IPS DF 19.7 (cell line): ENCODE measurements around the gene TMEM175.
"Not testable (repeated sequence)": the region's sequence is repeated elsewhere in the genome, so short reads cannot be mapped to it uniquely, and the experiment has no call there.

Experiments
- DNase-seq: peaks from one replicate; pipeline ENCODE4 v3.0.0-alpha.2; 2013; ENCODE audit warnings: low read depth, low spot score

Gene TMEM175

GRCh38 chr4:988726-989721 is 56.8 kb downstream of the TMEM175 start:
- no peak for DNase-seq

GRCh38 chr4:989722-990471 is 57.6 kb downstream of the TMEM175 start:
- no peak for DNase-seq

GRCh38 chr4:990746-991367 is 58.6 kb downstream of the TMEM175 start:
- DNase-seq: no peak

GRCh38 chr4:991451-992296 is 59.4 kb downstream of the TMEM175 start:
- no peak for DNase-seq

GRCh38 chr4:992297-993110 is 60.2 kb downstream of the TMEM175 start:
- no peak for DNase-seq

GRCh38 chr4:993111-994029 is 61.1 kb downstream of the TMEM175 start, which contains the start of gene SLC26A1:
Gene SLC26A1 (minus strand): TSS chr4:993404. CDS start chr4:991703, 1,701 bp downstream.
- no peak for DNase-seq

GRCh38 chr4:995311-996026 is 63.2 kb downstream of the TMEM175 start:
- no peak for DNase-seq

GRCh38 chr4:996030-996996 is 64.1 kb downstream of the TMEM175 start:
- no peak for DNase-seq

- DNase-seq: no peak
Observed at GRCh38 chr4:996997-997374, 64.7 kb downstream of the TMEM175 start.

GRCh38 chr4:997375-998071 is 65.3 kb downstream of the TMEM175 start:
- no peak for DNase-seq

GRCh38 chr4:998096-998691 is 65.9 kb downstream of the TMEM175 start:
- no peak for DNase-seq

- DNase-seq: not testable (repeated sequence)
Observed at GRCh38 chr4:999240-999863, 67.1 kb downstream of the TMEM175 start.

- no peak for DNase-seq
Observed at GRCh38 chr4:999882-1000425, 67.7 kb downstream of the TMEM175 start.

GRCh38 chr4:1000686-1001260 is 68.5 kb downstream of the TMEM175 start:
- DNase-seq: no peak

- DNase-seq: no peak
Observed at GRCh38 chr4:1001561-1002130, 69.4 kb downstream of the TMEM175 start.
